Hepatic stellate cell (primary cell): Measurements from ENCODE around the gene DFFB.

Experiments used
- DNase-seq: peaks from one replicate; pipeline ENCODE4 v3.0.0; 2011; ENCODE audit warnings: low spot score

Gene DFFB

GRCh38 chr1:3898994-3899753 lies 41.9 kb downstream of the DFFB start:
- DNase-seq: no peak

- DNase-seq: peak; percentile 43
Measured at GRCh38 chr1:3899754-3900149, 42.5 kb downstream of the DFFB start.

- DNase-seq: peak; percentile 98
Measured at GRCh38 chr1:3900150-3900968, 43.1 kb downstream of the DFFB start, which contains the start of gene C1orf174. Gene C1orf174 (minus strand): TSS chr1:3900272. CDS start chr1:3900186, 86 bp downstream.

- peak; percentile 98 for DNase-seq
Measured at GRCh38 chr1:3900969-3901529, 43.8 kb downstream of the DFFB start.

GRCh38 chr1:3902111-3902511 lies 44.8 kb downstream of the DFFB start:
- no peak for DNase-seq

- no peak for DNase-seq
Measured at GRCh38 chr1:3902571-3903091, 45.4 kb downstream of the DFFB start.

GRCh38 chr1:3903141-3904005 lies 46.1 kb downstream of the DFFB start:
- no peak for DNase-seq

- no peak for DNase-seq
Measured at GRCh38 chr1:3904006-3904842, 46.9 kb downstream of the DFFB start.

GRCh38 chr1:3904843-3905185 lies 47.5 kb downstream of the DFFB start:
- no peak for DNase-seq

GRCh38 chr1:3905266-3905952 lies 48.1 kb downstream of the DFFB start:
- no peak for DNase-seq

GRCh38 chr1:3905953-3906671 lies 48.8 kb downstream of the DFFB start:
- DNase-seq: no peak

GRCh38 chr1:3906672-3907020 lies 49.4 kb downstream of the DFFB start:
- DNase-seq: no peak

GRCh38 chr1:3907031-3907534 lies 49.8 kb downstream of the DFFB start:
- no peak for DNase-seq

GRCh38 chr1:3907621-3908165 lies 50.4 kb downstream of the DFFB start:
- DNase-seq: no peak

GRCh38 chr1:3908886-3909517 lies 51.7 kb downstream of the DFFB start:
- DNase-seq: no peak

GRCh38 chr1:3909615-3910014 lies 52.3 kb downstream of the DFFB start:
- DNase-seq: no peak

- DNase-seq: no peak
Measured at GRCh38 chr1:3910049-3910731, 52.9 kb downstream of the DFFB start.
